HG03175 (cell line): ENCODE measurements around the gene ROPN1.
"Not testable (repeated sequence)": the region's sequence is repeated elsewhere in the genome, so short reads cannot be mapped to it uniquely, and the experiment has no call there.

Source experiments
- ATAC-seq: cut with Tn5 transposase; IDR thresholded peaks from one replicate; pipeline ENCODE4 v1.9.1; 2021; ENCODE audit warnings: mild to moderate bottlenecking, moderate library complexity; ENCODE audit not compliant: unreplicated experiment

Gene ROPN1

GRCh38 chr3:124001366-124001765, 9.4 kb upstream of the ROPN1 start:
- ATAC-seq: not testable (repeated sequence)

GRCh38 chr3:123997543-123997942, 5.6 kb upstream of the ROPN1 start:
- ATAC-seq: no peak

- ATAC-seq: no peak
Measured at GRCh38 chr3:123993818-123994217, 1.9 kb upstream of the ROPN1 start.

- ATAC-seq: no peak
Measured at GRCh38 chr3:123986427-123986826, 5.5 kb downstream of the ROPN1 start.

GRCh38 chr3:123984957-123985356, 7.0 kb downstream of the ROPN1 start:
- no peak for ATAC-seq

- ATAC-seq: no peak
Measured at GRCh38 chr3:123984350-123984749, 7.6 kb downstream of the ROPN1 start.

GRCh38 chr3:123981317-123981716, 10.6 kb downstream of the ROPN1 start:
- not testable (repeated sequence) for ATAC-seq

- no peak for ATAC-seq
Measured at GRCh38 chr3:123980539-123980938, 11.4 kb downstream of the ROPN1 start.

GRCh38 chr3:123979525-123980501, 12.1 kb downstream of the ROPN1 start:
- not testable (repeated sequence) for ATAC-seq

- ATAC-seq: not testable (repeated sequence)
Measured at GRCh38 chr3:123976904-123977303, 15.0 kb downstream of the ROPN1 start.

GRCh38 chr3:123976181-123976898, 15.6 kb downstream of the ROPN1 start:
- not testable (repeated sequence) for ATAC-seq

- ATAC-seq: not testable (repeated sequence)
Measured at GRCh38 chr3:123975030-123975429, 16.9 kb downstream of the ROPN1 start.

GRCh38 chr3:123971406-123971805, 20.5 kb downstream of the ROPN1 start:
- no peak for ATAC-seq

- not testable (repeated sequence) for ATAC-seq
Measured at GRCh38 chr3:123967260-123967659, 24.7 kb downstream of the ROPN1 start.

GRCh38 chr3:123966799-123967198, 25.1 kb downstream of the ROPN1 start:
- ATAC-seq: peak; percentile 66

GRCh38 chr3:123964793-123965192, 27.1 kb downstream of the ROPN1 start:
- not testable (repeated sequence) for ATAC-seq

GRCh38 chr3:123961508-123961856, 30.4 kb downstream of the ROPN1 start:
- no peak for ATAC-seq

- peak; percentile 89 for ATAC-seq
Measured at GRCh38 chr3:123960781-123961507, 31.0 kb downstream of the ROPN1 start, which contains the start of gene CCDC14. Gene CCDC14 (minus strand): TSS chr3:123961229. CDS start chr3:123961173, 56 bp downstream.

- no peak for ATAC-seq
Measured at GRCh38 chr3:123953735-123954134, 38.2 kb downstream of the ROPN1 start.

- ATAC-seq: no peak
Measured at GRCh38 chr3:123952844-123953520, 38.9 kb downstream of the ROPN1 start.
